PFSK-1 (cell line): ENCODE measurements around the gene CHD6.
A peak's percentile ranks its signal among the peaks of the same experiment; 100 is the strongest.

Experiments used
- FOXP2 ChIP-seq: optimal IDR thresholded peaks from 2 replicates; pipeline ENCODE3; 2011; ENCODE audit warnings: borderline replicate concordance, control low read depth, inconsistent platforms; ENCODE audit not compliant: insufficient read depth; ENCODE audit errors: extremely low read length, extremely low read depth
- POLR2AphosphoS5 ChIP-seq: IDR thresholded peaks from 2 replicates; pipeline ENCODE4 v1.6.1; 2012; ENCODE audit warnings: low read depth, mild to moderate bottlenecking, control low read depth, low read length, moderate library complexity
- SIN3A ChIP-seq: IDR thresholded peaks from 2 replicates; pipeline ENCODE4 v1.6.1; 2012; ENCODE audit warnings: mild to moderate bottlenecking, low read length, moderate library complexity, borderline replicate concordance; ENCODE audit not compliant: insufficient read depth
- TAF1 ChIP-seq: IDR thresholded peaks from 2 replicates; pipeline ENCODE4 v1.6.1; 2012; ENCODE audit warnings: low read length, control low read depth, borderline replicate concordance; ENCODE audit not compliant: insufficient read depth
- TF ChIP-seq, protein P1 (sequence below), 2 experiments: IDR thresholded peaks; 2 replicates each; pipeline versions ENCODE4 v1.6.1 to v1.8.0; 2011 to 2012; ENCODE audit warnings: low read depth in 2 of 2, low read length in 2 of 2, control low read depth in 1 of 2, inconsistent platforms in 1 of 2, mild to moderate bottlenecking in 1 of 2, moderate library complexity in 1 of 2; ENCODE audit not compliant: insufficient read depth in 1 of 2

Gene CHD6

DNA sequence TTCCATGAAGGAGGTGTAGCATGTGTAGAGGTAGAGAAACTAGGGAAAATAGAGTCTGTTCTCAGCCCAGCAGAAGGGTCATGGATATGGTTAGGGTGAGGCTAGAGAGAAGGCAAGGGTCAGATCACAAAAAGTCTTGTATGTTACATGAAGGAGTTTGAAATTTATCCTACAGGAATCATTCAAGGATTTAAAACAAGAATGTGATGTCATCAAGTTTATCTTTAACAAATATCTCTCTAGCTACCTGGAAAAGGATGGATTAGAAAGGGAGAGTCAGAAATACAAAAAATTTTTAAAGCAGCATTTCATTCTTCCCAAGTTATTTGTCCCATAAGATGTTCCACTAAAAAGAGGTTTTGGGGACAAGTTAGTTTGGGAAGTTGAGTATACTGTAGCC lies 4.4 kb upstream of the CHD6 start:
- TF ChIP-seq, protein P1, sequence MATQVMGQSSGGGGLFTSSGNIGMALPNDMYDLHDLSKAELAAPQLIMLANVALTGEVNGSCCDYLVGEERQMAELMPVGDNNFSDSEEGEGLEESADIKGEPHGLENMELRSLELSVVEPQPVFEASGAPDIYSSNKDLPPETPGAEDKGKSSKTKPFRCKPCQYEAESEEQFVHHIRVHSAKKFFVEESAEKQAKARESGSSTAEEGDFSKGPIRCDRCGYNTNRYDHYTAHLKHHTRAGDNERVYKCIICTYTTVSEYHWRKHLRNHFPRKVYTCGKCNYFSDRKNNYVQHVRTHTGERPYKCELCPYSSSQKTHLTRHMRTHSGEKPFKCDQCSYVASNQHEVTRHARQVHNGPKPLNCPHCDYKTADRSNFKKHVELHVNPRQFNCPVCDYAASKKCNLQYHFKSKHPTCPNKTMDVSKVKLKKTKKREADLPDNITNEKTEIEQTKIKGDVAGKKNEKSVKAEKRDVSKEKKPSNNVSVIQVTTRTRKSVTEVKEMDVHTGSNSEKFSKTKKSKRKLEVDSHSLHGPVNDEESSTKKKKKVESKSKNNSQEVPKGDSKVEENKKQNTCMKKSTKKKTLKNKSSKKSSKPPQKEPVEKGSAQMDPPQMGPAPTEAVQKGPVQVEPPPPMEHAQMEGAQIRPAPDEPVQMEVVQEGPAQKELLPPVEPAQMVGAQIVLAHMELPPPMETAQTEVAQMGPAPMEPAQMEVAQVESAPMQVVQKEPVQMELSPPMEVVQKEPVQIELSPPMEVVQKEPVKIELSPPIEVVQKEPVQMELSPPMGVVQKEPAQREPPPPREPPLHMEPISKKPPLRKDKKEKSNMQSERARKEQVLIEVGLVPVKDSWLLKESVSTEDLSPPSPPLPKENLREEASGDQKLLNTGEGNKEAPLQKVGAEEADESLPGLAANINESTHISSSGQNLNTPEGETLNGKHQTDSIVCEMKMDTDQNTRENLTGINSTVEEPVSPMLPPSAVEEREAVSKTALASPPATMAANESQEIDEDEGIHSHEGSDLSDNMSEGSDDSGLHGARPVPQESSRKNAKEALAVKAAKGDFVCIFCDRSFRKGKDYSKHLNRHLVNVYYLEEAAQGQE (IDR thresholded peaks at IDR 0.05; ENCODE audit: insufficient read depth in 1 of 2, low read depth in 2 of 2, low read length in 2 of 2) = no peak
- no peak for TF ChIP-seq FOXP2
- no peak for TF ChIP-seq TAF1
- no peak for TF ChIP-seq POLR2AphosphoS5
- no peak for TF ChIP-seq SIN3A

DNA sequence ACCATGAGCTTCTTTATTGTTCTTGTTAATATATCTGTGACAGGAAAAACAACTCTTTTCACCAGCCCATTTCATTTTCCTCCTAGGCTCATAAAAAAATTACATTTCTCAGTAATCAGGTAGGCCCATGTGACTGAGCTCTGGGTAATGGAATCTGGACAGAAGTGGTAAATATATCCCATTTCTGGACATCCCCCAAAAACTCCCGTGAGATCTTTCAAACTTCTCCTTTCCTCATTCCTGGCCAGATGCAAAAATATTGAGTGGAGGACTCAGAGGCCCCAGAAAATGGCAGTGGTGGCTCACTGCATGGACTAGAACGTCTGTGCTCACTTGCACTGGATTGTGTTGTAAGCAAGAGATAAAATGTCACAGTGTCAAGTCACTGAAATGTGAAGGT lies 3.8 kb upstream of the CHD6 start:
- TF ChIP-seq TAF1 = no peak
- no peak for TF ChIP-seq SIN3A
- TF ChIP-seq, protein P1 (IDR thresholded peaks at IDR 0.05; ENCODE audit: insufficient read depth in 1 of 2, low read depth in 2 of 2, low read length in 2 of 2) = no peak
- no peak for TF ChIP-seq POLR2AphosphoS5
- TF ChIP-seq FOXP2 = no peak

DNA sequence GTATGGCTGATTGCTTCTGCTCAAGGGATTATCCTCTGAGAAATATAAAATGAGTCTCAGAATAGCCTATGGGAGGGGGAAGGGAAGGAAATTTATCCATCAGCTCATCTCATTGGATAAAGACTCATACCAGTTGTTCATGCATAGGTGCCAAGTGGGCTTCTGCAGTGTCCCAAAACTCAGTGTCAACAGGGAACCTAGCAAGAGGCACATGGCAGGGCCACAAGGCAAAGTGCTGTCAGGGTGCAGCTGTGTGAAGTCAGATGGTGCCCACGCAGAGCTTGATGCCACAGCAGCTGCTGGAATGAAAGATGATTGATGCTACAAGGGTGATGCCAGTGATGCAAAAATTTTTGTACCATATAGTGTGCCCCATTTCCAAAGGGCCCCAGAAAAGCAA lies 3.2 kb upstream of the CHD6 start:
- TF ChIP-seq, protein P1 (IDR thresholded peaks at IDR 0.05; ENCODE audit: insufficient read depth in 1 of 2, low read depth in 2 of 2, low read length in 2 of 2) = no peak
- no peak for TF ChIP-seq FOXP2
- no peak for TF ChIP-seq SIN3A
- no peak for TF ChIP-seq TAF1
- no peak for TF ChIP-seq POLR2AphosphoS5

DNA sequence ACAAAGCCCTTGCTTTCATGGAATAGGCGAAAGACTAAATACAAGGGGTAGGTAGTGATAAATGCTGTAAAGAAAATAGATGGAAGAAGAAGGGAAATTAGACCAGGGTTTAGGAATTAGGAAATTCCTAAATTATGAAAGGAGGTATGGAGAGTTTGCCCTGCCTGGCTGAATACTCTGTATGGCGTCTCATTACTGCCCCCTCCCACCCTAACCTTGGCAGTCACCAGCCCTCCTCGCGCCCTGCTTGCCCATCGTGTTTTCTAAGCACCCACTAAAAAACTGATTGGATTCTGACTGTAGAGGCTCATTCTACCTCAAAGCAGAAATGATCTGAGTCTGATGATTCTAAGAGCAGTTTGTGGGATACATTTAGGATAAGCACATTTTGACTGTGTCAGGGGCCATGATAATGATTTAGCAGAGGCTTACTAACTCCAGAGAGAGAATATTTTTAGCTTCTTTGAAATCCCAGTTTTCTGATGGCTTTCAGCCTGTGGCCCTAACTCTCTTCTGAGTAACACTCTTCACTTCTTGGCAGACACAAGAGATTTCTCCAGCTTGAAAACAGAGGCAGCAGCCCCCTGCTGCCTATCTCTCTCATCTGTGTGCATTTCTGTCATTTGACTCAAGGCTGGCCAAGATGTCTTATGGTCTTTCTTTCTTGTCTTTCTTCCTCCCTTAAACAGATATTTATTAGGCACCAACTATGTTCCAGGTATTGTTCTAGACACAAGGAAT lies 1.4 kb upstream of the CHD6 start:
- TF ChIP-seq SIN3A (no peak), TAF1 (no peak), POLR2AphosphoS5 (no peak), FOXP2 (no peak)
- TF ChIP-seq, protein P1 (IDR thresholded peaks at IDR 0.05; ENCODE audit: insufficient read depth in 1 of 2, low read depth in 2 of 2, low read length in 2 of 2) = no peak

DNA sequence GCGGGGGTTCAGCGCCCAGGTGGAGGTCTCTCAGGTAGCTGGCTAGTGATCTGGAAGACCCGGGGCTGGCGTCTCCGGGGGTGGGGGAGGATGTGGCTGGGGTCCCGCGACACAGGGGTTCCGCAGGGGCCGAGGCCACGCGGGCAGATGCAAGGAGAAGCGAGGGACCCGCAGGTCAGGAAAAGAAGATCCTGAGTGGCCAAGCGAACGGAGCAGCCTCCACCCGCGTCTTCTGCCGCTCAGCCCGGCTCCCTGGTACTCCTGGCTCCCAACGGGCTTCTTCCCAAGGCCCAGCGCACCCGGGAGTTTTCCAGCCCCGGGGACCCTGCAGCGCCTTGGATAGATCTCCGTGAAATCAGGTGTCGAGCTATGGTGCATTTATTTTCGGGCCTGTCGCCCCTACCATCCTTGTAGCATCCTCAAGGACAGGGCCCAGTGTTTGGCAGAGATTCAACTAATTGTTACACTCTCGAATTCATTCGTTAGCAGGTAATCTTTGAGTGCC lies 682 bp upstream of the CHD6 start:
- TF ChIP-seq TAF1 = no peak
- TF ChIP-seq FOXP2 = peak; percentile 8
